Fibroblast of pulmonary artery (primary cell): ENCODE data around the gene DLG4.

ENCODE experiments used
- DNase-seq: peaks from one replicate; pipeline ENCODE4 v3.0.0-alpha.2; 2010; ENCODE audit warnings: low read depth
- H3K4me3 ChIP-seq: replicated peaks from 2 replicates; pipeline ENCODE4 v1.5.1; 2011; ENCODE audit warnings: low read depth, mild to moderate bottlenecking, control low read depth, low read length, moderate library complexity
- CTCF ChIP-seq: IDR thresholded peaks from 2 replicates; pipeline ENCODE4 v1.5.1; 2011; ENCODE audit warnings: mild to moderate bottlenecking, control low read depth, low read length, inconsistent platforms; ENCODE audit errors: missing control alignments

DLG4 gene

GRCh38 chr17:7219812-7220592 is at the start of gene DLG4, which contains the start of gene ACADVL:
Gene DLG4 (minus strand): TSS chr17:7219836.
Gene ACADVL (plus strand): TSS chr17:7219938. CDS start chr17:7219985, 47 bp downstream.
- TF ChIP-seq CTCF = no peak
- DNase-seq = peak; percentile 88
- peak within 1 kb of the TSS; percentile 76 for H3K4me3 ChIP-seq

GRCh38 chr17:7266784-7267183 is 47.1 kb upstream of the DLG4 start:
- no peak for DNase-seq
- TF ChIP-seq CTCF = no peak
- no peak overlapping the region for H3K4me3 ChIP-seq

GRCh38 chr17:7263801-7264078 is 44.1 kb upstream of the DLG4 start:
- DNase-seq = no peak
- no peak for TF ChIP-seq CTCF
- no peak overlapping the region for H3K4me3 ChIP-seq

- TF ChIP-seq CTCF = no peak
- no peak for DNase-seq
- H3K4me3 ChIP-seq = peak overlapping the region; percentile 19
Measured at GRCh38 chr17:7262935-7263800, 43.5 kb upstream of the DLG4 start.

GRCh38 chr17:7262192-7262934 is 42.7 kb upstream of the DLG4 start, which contains the start of gene CLDN7:
Gene CLDN7 (minus strand): TSS chr17:7262478. CDS start chr17:7262043, 435 bp downstream.
- TF ChIP-seq CTCF = no peak
- no peak for DNase-seq
- peak within 1 kb of the TSS; percentile 40 for H3K4me3 ChIP-seq

- TF ChIP-seq CTCF = no peak
- peak overlapping the region; percentile 40 for H3K4me3 ChIP-seq
- DNase-seq = no peak
Measured at GRCh38 chr17:7261379-7262191, 41.9 kb upstream of the DLG4 start.
